ENCODE results near the gene SCCPDH. TPM values are rescaled to one million over a fixed set of nuclear protein-coding genes. Genes with fewer than 3 reads are reported as not detected.

The SCCPDH gene
- total and polyA plus RNA-seq, 4 donors = 52.1 to 84.3 (median 78.5) TPM

DNA sequence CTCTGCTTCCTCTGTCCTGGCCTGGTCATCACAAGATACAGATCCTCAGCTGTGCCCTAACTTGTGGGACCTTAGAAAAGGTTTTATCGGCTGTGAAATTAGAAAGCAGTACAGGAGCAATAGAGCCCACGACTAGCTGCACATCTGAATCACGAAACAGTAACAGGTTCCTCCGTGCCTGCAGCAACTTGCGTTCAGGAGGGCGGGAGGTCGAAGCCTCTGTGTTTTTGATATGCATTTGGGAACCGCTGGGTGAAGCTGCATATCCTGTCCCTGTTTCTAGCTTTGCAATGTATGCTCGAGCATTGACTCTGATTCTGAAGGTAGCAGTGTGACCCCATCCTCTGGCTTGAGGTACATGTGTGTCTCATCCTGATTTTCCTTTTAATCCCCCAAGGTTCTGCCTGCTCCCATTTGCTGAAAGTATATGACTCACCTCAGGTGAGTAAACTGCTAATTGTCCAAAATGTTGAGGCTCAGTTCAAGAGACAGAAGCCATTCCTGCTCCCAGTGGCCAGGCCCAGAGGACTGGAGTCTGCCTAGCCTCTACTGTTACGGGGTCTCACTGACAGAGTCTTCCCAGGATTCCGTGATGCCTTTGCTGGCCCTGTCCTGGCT is 44.3 kb downstream of the SCCPDH start:
- H3K4me1 ChIP-seq (ENCODE audit: control insufficient read depth in 4 of 4, insufficient read depth in 4 of 4, low read length in 3 of 4) = peaks cover 0 to 15% (median 3%) of the 10 kb centered on the region in 4 donors
- DNase-seq (ENCODE audit: low spot score) = no peak
- no peak overlapping the region for H3K9ac ChIP-seq (ENCODE audit: low read depth in 1 of 2, low read length in 2 of 2)
- TF ChIP-seq FOXA2 (IDR thresholded peaks at IDR 0.05) (no peak), JUND (IDR thresholded peaks at IDR 0.05) (no peak), EGR1 (IDR thresholded peaks at IDR 0.05; ENCODE audit: low read depth in 2 of 2) (no peak), FOXA1 (IDR thresholded peaks at IDR 0.05) (no peak), RXRA (IDR thresholded peaks at IDR 0.05) (no peak)
- TF ChIP-seq, protein P1, sequence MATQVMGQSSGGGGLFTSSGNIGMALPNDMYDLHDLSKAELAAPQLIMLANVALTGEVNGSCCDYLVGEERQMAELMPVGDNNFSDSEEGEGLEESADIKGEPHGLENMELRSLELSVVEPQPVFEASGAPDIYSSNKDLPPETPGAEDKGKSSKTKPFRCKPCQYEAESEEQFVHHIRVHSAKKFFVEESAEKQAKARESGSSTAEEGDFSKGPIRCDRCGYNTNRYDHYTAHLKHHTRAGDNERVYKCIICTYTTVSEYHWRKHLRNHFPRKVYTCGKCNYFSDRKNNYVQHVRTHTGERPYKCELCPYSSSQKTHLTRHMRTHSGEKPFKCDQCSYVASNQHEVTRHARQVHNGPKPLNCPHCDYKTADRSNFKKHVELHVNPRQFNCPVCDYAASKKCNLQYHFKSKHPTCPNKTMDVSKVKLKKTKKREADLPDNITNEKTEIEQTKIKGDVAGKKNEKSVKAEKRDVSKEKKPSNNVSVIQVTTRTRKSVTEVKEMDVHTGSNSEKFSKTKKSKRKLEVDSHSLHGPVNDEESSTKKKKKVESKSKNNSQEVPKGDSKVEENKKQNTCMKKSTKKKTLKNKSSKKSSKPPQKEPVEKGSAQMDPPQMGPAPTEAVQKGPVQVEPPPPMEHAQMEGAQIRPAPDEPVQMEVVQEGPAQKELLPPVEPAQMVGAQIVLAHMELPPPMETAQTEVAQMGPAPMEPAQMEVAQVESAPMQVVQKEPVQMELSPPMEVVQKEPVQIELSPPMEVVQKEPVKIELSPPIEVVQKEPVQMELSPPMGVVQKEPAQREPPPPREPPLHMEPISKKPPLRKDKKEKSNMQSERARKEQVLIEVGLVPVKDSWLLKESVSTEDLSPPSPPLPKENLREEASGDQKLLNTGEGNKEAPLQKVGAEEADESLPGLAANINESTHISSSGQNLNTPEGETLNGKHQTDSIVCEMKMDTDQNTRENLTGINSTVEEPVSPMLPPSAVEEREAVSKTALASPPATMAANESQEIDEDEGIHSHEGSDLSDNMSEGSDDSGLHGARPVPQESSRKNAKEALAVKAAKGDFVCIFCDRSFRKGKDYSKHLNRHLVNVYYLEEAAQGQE (IDR thresholded peaks at IDR 0.05) = no peak
- TF ChIP-seq, protein P2, sequence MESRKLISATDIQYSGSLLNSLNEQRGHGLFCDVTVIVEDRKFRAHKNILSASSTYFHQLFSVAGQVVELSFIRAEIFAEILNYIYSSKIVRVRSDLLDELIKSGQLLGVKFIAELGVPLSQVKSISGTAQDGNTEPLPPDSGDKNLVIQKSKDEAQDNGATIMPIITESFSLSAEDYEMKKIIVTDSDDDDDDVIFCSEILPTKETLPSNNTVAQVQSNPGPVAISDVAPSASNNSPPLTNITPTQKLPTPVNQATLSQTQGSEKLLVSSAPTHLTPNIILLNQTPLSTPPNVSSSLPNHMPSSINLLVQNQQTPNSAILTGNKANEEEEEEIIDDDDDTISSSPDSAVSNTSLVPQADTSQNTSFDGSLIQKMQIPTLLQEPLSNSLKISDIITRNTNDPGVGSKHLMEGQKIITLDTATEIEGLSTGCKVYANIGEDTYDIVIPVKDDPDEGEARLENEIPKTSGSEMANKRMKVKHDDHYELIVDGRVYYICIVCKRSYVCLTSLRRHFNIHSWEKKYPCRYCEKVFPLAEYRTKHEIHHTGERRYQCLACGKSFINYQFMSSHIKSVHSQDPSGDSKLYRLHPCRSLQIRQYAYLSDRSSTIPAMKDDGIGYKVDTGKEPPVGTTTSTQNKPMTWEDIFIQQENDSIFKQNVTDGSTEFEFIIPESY (IDR thresholded peaks at IDR 0.05) = no peak
- TF ChIP-seq, protein P3, sequence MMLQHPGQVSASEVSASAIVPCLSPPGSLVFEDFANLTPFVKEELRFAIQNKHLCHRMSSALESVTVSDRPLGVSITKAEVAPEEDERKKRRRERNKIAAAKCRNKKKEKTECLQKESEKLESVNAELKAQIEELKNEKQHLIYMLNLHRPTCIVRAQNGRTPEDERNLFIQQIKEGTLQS (IDR thresholded peaks at IDR 0.05) = no peak
- no peak overlapping the region for H3K4me3 ChIP-seq (ENCODE audit: low read depth in 1 of 3, low read length in 3 of 3)
- H3K36me3 ChIP-seq (ENCODE audit: control insufficient read depth in 4 of 4, insufficient read depth in 3 of 4, low read depth in 1 of 4, low read length in 3 of 4) = peaks cover 10 to 60% (median 35%) of the 10 kb centered on the region in 4 donors
- H3K27me3 ChIP-seq (ENCODE audit: control insufficient read depth in 4 of 4, insufficient read depth in 4 of 4, low read length in 3 of 4) = no peaks in the 10 kb centered on the region
- no peaks in the 10 kb centered on the region for H3K9me3 ChIP-seq (ENCODE audit: control insufficient read depth in 4 of 4, low read length in 3 of 4)
- 86% methylated on average over 11 of the region's 11 CpGs for WGBS
- H3K27ac ChIP-seq (ENCODE audit: low read depth in 1 of 2, low read length in 2 of 2) = no peak overlapping the region

DNA sequence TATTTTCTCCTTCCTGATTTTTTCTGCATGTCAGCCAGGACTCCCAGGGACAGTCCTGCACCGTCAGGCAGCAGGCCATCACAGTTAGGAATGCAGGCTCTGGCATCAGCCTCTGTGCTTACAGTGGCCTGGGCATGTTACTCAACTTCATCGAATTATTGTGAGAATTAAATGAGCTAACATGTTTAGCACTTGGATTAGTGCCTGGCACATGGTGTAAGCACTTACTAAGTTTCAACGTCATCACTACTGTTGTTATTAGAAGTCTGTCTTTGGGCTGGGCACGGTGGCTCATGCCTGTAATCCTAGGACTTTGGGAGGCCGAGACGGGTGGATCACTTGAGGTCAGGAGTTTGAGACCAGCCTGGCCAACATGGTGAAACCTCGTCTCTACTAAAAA is 45.1 kb downstream of the SCCPDH start:
- Histone ChIP-seq H3K9me3 (ENCODE audit: control insufficient read depth in 4 of 4, low read length in 3 of 4) (no peaks in the 10 kb centered on the region), H3K27me3 (ENCODE audit: control insufficient read depth in 4 of 4, insufficient read depth in 4 of 4, low read length in 3 of 4) (no peaks in the 10 kb centered on the region), H3K4me3 (ENCODE audit: low read depth in 1 of 3, low read length in 3 of 3) (no peak overlapping the region), H3K4me1 (ENCODE audit: control insufficient read depth in 4 of 4, insufficient read depth in 4 of 4, low read length in 3 of 4) (peaks cover 0 to 15% (median 3%) of the 10 kb centered on the region in 4 donors), H3K27ac (ENCODE audit: low read depth in 1 of 2, low read length in 2 of 2) (peak overlapping the region in 1 of 2 donors; percentile 59), H3K36me3 (ENCODE audit: control insufficient read depth in 4 of 4, insufficient read depth in 3 of 4, low read depth in 1 of 4, low read length in 3 of 4) (peaks cover 10 to 55% (median 33%) of the 10 kb centered on the region in 4 donors), H3K9ac (ENCODE audit: low read depth in 1 of 2, low read length in 2 of 2) (no peak overlapping the region)
- 53% methylated on average over 7 of the region's 7 CpGs for WGBS
- TF ChIP-seq RAD21 (IDR thresholded peaks at IDR 0.05) (no peak), GABPA (IDR thresholded peaks at IDR 0.05 in 1 of 2, conservative IDR thresholded peaks at IDR 0.05 in 1 of 2) (no peak), YY1 (IDR thresholded peaks at IDR 0.05) (no peak), HNF4A (conservative IDR thresholded peaks at IDR 0.05) (peak; percentile 16 to 56), FOXA2 (IDR thresholded peaks at IDR 0.05) (no peak)
- TF ChIP-seq, protein P3 (IDR thresholded peaks at IDR 0.05) = no peak
- TF ChIP-seq, protein P4, sequence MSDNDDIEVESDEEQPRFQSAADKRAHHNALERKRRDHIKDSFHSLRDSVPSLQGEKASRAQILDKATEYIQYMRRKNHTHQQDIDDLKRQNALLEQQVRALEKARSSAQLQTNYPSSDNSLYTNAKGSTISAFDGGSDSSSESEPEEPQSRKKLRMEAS (IDR thresholded peaks at IDR 0.05) = peak; percentile 45
- DNase-seq (ENCODE audit: low spot score) = no peak

All from liver (tissue), 9 donors.